Ishikawa (cell line): ENCODE results near the gene XXYLT1.

Experiments
- CEBPB ChIP-seq: IDR thresholded peaks from 2 replicates; pipeline ENCODE4 v1.6.1; 2012
- CREB1 ChIP-seq: IDR thresholded peaks from 2 replicates; pipeline ENCODE4 v1.6.1; 2012; ENCODE audit warnings: low read depth
- EGR1 ChIP-seq: IDR thresholded peaks from 2 replicates; pipeline ENCODE4 v1.6.1; 2012
- EP300 ChIP-seq: IDR thresholded peaks from 2 replicates; pipeline ENCODE4 v1.6.1; 2012; ENCODE audit warnings: borderline replicate concordance
- FOXM1 ChIP-seq: IDR thresholded peaks from 2 replicates; pipeline ENCODE4 v1.6.1; 2012; ENCODE audit warnings: low read depth, borderline replicate concordance
- MAX ChIP-seq: IDR thresholded peaks from 2 replicates; pipeline ENCODE4 v1.6.1; 2012
- NFIC ChIP-seq: IDR thresholded peaks from 2 replicates; pipeline ENCODE4 v1.6.1; 2012
- RAD21 ChIP-seq: IDR thresholded peaks from 2 replicates; pipeline ENCODE4 v1.6.1; 2012; ENCODE audit warnings: low read depth
- REST ChIP-seq: IDR thresholded peaks from 2 replicates; pipeline ENCODE4 v1.6.1; 2012; ENCODE audit warnings: low read depth, mild to moderate bottlenecking
- TAF1 ChIP-seq: IDR thresholded peaks from 2 replicates; pipeline ENCODE4 v1.6.1; 2012; ENCODE audit warnings: low read depth, mild to moderate bottlenecking
- TCF12 ChIP-seq: IDR thresholded peaks from 2 replicates; pipeline ENCODE4 v1.6.1; 2012; ENCODE audit warnings: low read depth
- TEAD4 ChIP-seq: IDR thresholded peaks from 2 replicates; pipeline ENCODE4 v1.6.1; 2012
- USF1 ChIP-seq: IDR thresholded peaks from 2 replicates; pipeline ENCODE4 v1.6.1; 2012
- YY1 ChIP-seq: IDR thresholded peaks from 2 replicates; pipeline ENCODE4 v1.6.1; 2012; ENCODE audit warnings: low read depth
- ZBTB7A ChIP-seq: IDR thresholded peaks from 2 replicates; pipeline ENCODE4 v1.6.1; 2012; ENCODE audit warnings: low read depth

Gene XXYLT1

GRCh38 chr3:195195321-195196209, 75.4 kb downstream of the XXYLT1 start:
- TF ChIP-seq YY1 (0 out of 2 replicates have a peak, but pooled peaks have one; percentile 11), TAF1 (no peak), EP300 (no peak; the same call in 1 of the 2 replicates), CREB1 (no peak), TCF12 (peak; percentile 59), NFIC (no peak), TEAD4 (no peak), CEBPB (no peak), USF1 (no peak), ZBTB7A (peak; percentile 65; the same call in 1 of the 2 replicates), REST (peak; percentile 44; the same call in 1 of the 2 replicates), FOXM1 (no peak), MAX (peak; percentile 46)

GRCh38 chr3:195194559-195195206, 76.3 kb downstream of the XXYLT1 start:
- no peak for TF ChIP-seq FOXM1
- TF ChIP-seq RAD21 = no peak
- no peak for TF ChIP-seq TCF12
- no peak for TF ChIP-seq YY1
- no peak for TF ChIP-seq TAF1
- TF ChIP-seq EGR1 = no peak
- no peak for TF ChIP-seq CEBPB
- no peak for TF ChIP-seq USF1
- no peak for TF ChIP-seq REST
- no peak for TF ChIP-seq ZBTB7A
- no peak for TF ChIP-seq CREB1
- no peak for TF ChIP-seq NFIC
- no peak for TF ChIP-seq TEAD4
- TF ChIP-seq EP300 = no peak

- TF ChIP-seq RAD21 = no peak
- TF ChIP-seq FOXM1 = no peak
- TF ChIP-seq TEAD4 = no peak
- no peak for TF ChIP-seq TCF12
- no peak for TF ChIP-seq CREB1
- no peak for TF ChIP-seq REST
- TF ChIP-seq YY1 = no peak
- TF ChIP-seq CEBPB = no peak
Observed at GRCh38 chr3:195191580-195191979, 79.4 kb downstream of the XXYLT1 start.

- no peak for TF ChIP-seq RAD21
- no peak for TF ChIP-seq MAX
Observed at GRCh38 chr3:195189821-195190220, 81.1 kb downstream of the XXYLT1 start.
